Muscle of arm (tissue), 12 donors: ENCODE data around the gene RALA. TPM values are rescaled to one million over a fixed set of nuclear protein-coding genes. Genes with fewer than 3 reads are reported as not detected.

Source experiments
- DNase-seq: peaks from one replicate; pipeline ENCODE4 v3.0.0-alpha.2; 2013
- polyA plus RNA-seq, 12 donors: library from polyadenylated mRNA; unstranded; fragments of 120-200 nt; gene quantifications; one replicate each; pipeline ENCODE4 v1.2.1, GENCODE V29; 2013; ENCODE audit not compliant: insufficient read length in 12 of 12

RALA gene
- polyA plus RNA-seq, 12 donors: 45.6 to 86.8 (median 62.0) TPM; not detected in 1

DNA sequence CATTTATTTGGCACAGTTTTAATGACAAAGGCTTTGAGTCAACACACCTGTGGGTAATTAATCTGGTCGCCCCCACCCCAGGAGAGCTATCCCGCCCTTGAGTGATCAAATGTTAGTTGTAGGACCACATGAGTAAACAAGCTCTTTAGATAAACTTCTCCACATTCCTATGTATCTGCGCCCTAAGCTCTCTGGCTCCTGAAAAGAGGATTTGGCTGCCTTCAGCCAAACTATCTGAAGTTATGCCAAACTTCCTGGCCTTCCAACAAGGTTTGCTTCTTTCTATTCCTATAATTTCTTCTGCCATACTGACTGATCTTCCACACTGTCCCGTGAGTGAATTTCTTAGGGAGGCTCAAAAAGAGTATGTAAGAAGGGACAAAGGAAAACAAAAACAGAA lies 134.2 kb downstream of the RALA start:
- no peak for DNase-seq

Other genes starting within 250 kb of the RALA start
- 10 to 100 TPM in 11 of 12 donors, not detected in 1; 18.6 to 36.6 (median 25.8) TPM for gene YAE1, start 57.2 kb upstream of the RALA start, polyA plus RNA-seq